Hypothalamus (tissue), 51 donors: ENCODE results near the gene MLH1.
A peak's percentile ranks its signal among the peaks of the same experiment; 100 is the strongest.
"Not testable (repeated sequence)": the region's sequence is repeated elsewhere in the genome, so short reads cannot be mapped to it uniquely, and the experiment has no call there.

ENCODE experiments used
- DNase-seq, 51 donors: peaks; one replicate each; lab custom pipeline; 2025; lab: John Stamatoyannopoulos, UW

Gene MLH1

GRCh38 chr3:37031096-37031682 lies 37.9 kb downstream of the MLH1 start:
- DNase-seq, result no peak

GRCh38 chr3:37032961-37033360 lies 39.6 kb downstream of the MLH1 start:
- peak in 3 of 51 donors; percentile 4 to 40 (median 29) for DNase-seq

GRCh38 chr3:37037352-37037751 lies 44.0 kb downstream of the MLH1 start:
- no peak for DNase-seq

GRCh38 chr3:37039161-37039846 lies 46.0 kb downstream of the MLH1 start:
- DNase-seq, result no peak

- DNase-seq, result no peak
Measured at GRCh38 chr3:37040231-37040630, 46.9 kb downstream of the MLH1 start.

GRCh38 chr3:37041546-37042195 lies 48.4 kb downstream of the MLH1 start:
- DNase-seq, result no peak

GRCh38 chr3:37042712-37043111 lies 49.4 kb downstream of the MLH1 start:
- not testable (repeated sequence) for DNase-seq

- DNase-seq, result peak in 2 of 51 donors; percentile 14 to 19
Measured at GRCh38 chr3:37050282-37050681, 57.0 kb downstream of the MLH1 start.

- DNase-seq, result no peak
Measured at GRCh38 chr3:37052860-37053259, 59.5 kb downstream of the MLH1 start.

GRCh38 chr3:37053337-37053736 lies 60.0 kb downstream of the MLH1 start:
- peak in 12 of 51 donors; percentile 1 to 37 (median 16) for DNase-seq

GRCh38 chr3:37053753-37054152 lies 60.4 kb downstream of the MLH1 start:
- DNase-seq, result no peak

GRCh38 chr3:37054370-37054769 lies 61.1 kb downstream of the MLH1 start:
- no peak for DNase-seq

GRCh38 chr3:37055077-37055476 lies 61.8 kb downstream of the MLH1 start:
- DNase-seq, result not testable (repeated sequence)

- DNase-seq, result no peak
Measured at GRCh38 chr3:37056826-37057225, 63.5 kb downstream of the MLH1 start.

- no peak for DNase-seq
Measured at GRCh38 chr3:37058117-37058516, 64.8 kb downstream of the MLH1 start.

GRCh38 chr3:37064747-37065146 lies 71.4 kb downstream of the MLH1 start:
- no peak for DNase-seq

- DNase-seq, result no peak
Measured at GRCh38 chr3:37067577-37067976, 74.3 kb downstream of the MLH1 start.

GRCh38 chr3:37068031-37068430 lies 74.7 kb downstream of the MLH1 start:
- DNase-seq, result no peak

GRCh38 chr3:37071921-37072320 lies 78.6 kb downstream of the MLH1 start:
- no peak for DNase-seq

GRCh38 chr3:37072892-37073291 lies 79.6 kb downstream of the MLH1 start:
- no peak for DNase-seq

GRCh38 chr3:37074178-37074577 lies 80.9 kb downstream of the MLH1 start:
- DNase-seq, result no peak

GRCh38 chr3:37075955-37076354 lies 82.6 kb downstream of the MLH1 start:
- no peak for DNase-seq
